DND-41 (cell line): ENCODE results near the gene PDE1A.

Experiments
- CTCF ChIP-seq: IDR thresholded peaks from 2 replicates; pipeline ENCODE4 v1.5.1; 2012; ENCODE audit warnings: borderline replicate concordance, low read length, moderate library complexity, mild to moderate bottlenecking; ENCODE audit not compliant: poor library complexity, severe bottlenecking; ENCODE audit errors: extremely low read depth
- EZH2 ChIP-seq: IDR thresholded peaks from 3 replicates; pipeline ENCODE4 v1.6.1; 2012; ENCODE audit warnings: borderline replicate concordance, low read depth, mild to moderate bottlenecking, moderate library complexity, low read length, inconsistent platforms; ENCODE audit not compliant: severe bottlenecking

GRCh38 chr2:182170341-182170740 is 256.5 kb downstream of the PDE1A start:
- no peak for TF ChIP-seq CTCF
- TF ChIP-seq EZH2, result no peak
